Tibial nerve (tissue), 4 donors: ENCODE measurements around the gene FRK.

Experiments used
- CTCF ChIP-seq, 5 experiments: fragments of 200-600 bp in 3 of 5; fragments of 450-650 bp in 2 of 5; sonication (generic) in 3 of 5; IDR thresholded peaks; one replicate each; pipeline ENCODE4 v1.5.1; 2016 to 2019; ENCODE audit warnings: antibody characterized with exemption in 5 of 5, mild to moderate bottlenecking in 3 of 5, moderate library complexity in 2 of 5
- EP300 ChIP-seq, 2 donors: sonication (generic); formaldehyde crosslinking; IDR thresholded peaks; one replicate each; pipeline ENCODE4 v1.6.1; 2017; ENCODE audit warnings: antibody characterized with exemption in 2 of 2, mild to moderate bottlenecking in 1 of 2
- POLR2A ChIP-seq, 2 donors: fragments of 450-650 bp; IDR thresholded peaks; one replicate each; pipeline ENCODE4 v1.6.1; 2017; ENCODE audit warnings: antibody characterized with exemption in 2 of 2, mild to moderate bottlenecking in 2 of 2, moderate library complexity in 2 of 2

DNA sequence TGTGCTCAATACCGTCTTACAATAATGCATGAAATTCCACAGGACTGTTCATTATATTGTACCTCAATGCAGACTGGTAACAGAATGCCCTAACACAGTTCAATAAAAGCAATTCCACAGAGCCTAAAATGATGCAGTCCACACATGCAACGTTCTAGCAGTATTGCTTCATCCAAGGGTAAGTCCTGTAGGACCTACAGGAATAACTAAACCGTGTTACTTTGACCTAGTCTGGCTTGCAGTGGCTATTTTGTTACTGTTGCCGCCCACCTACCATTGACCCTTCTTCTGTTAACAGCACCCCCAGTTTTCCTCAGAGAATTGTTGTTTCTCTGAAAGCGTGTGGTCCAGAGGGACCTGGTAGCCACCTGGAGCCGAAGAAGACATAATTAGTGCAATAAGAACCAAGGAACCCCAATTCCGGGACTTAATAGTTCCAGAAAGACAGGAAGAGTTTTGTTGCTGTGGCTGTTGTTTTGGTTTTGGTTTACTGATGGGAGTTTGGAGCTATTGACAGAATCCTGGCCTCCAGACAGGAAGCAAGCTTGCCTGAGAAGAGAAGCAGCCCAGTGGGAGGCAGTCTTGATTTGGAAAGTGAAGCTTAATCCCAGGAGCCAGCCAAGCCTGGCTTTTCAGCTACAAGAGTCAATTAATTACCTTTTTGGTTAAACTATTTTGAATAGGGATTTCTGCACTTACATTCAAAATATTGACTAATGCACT, 91.3 kb downstream of the FRK start:
- no peak for TF ChIP-seq CTCF (IDR thresholded peaks at IDR 0.05)
- TF ChIP-seq POLR2A (IDR thresholded peaks at IDR 0.05): no peak
- no peak for TF ChIP-seq EP300 (IDR thresholded peaks at IDR 0.05)
